ENCODE data around the gene PNPLA5.

PNPLA5 gene

GRCh38 chr22:43854786-43855271 lies 37.0 kb downstream of the PNPLA5 start:
- DNase-seq (ENCODE audit: low read depth) = no peak

GRCh38 chr22:43854121-43854785 lies 37.6 kb downstream of the PNPLA5 start:
- DNase-seq (ENCODE audit: low read depth) = no peak

GRCh38 chr22:43853328-43853931 lies 38.4 kb downstream of the PNPLA5 start:
- DNase-seq (ENCODE audit: low read depth) = no peak

- DNase-seq (ENCODE audit: low read depth) = no peak
Measured at GRCh38 chr22:43852573-43853327, 39.1 kb downstream of the PNPLA5 start.

- DNase-seq (ENCODE audit: low read depth) = no peak
Measured at GRCh38 chr22:43851979-43852307, 39.9 kb downstream of the PNPLA5 start.

GRCh38 chr22:43851058-43851978 lies 40.5 kb downstream of the PNPLA5 start:
- no peak for DNase-seq (ENCODE audit: low read depth)

- DNase-seq (ENCODE audit: low read depth) = no peak
Measured at GRCh38 chr22:43850529-43850928, 41.3 kb downstream of the PNPLA5 start.

- DNase-seq (ENCODE audit: low read depth) = no peak
Measured at GRCh38 chr22:43849731-43850130, 42.1 kb downstream of the PNPLA5 start.

GRCh38 chr22:43848366-43849171 lies 43.2 kb downstream of the PNPLA5 start:
- no peak for DNase-seq (ENCODE audit: low read depth)

- DNase-seq (ENCODE audit: low read depth) = no peak
Measured at GRCh38 chr22:43847376-43848289, 44.2 kb downstream of the PNPLA5 start.

GRCh38 chr22:43846966-43847365 lies 44.8 kb downstream of the PNPLA5 start:
- DNase-seq (ENCODE audit: low read depth) = no peak

GRCh38 chr22:43845981-43846380 lies 45.8 kb downstream of the PNPLA5 start:
- no peak for DNase-seq (ENCODE audit: low read depth)

- no peak for DNase-seq (ENCODE audit: low read depth)
Measured at GRCh38 chr22:43844560-43845545, 47.0 kb downstream of the PNPLA5 start.

GRCh38 chr22:43843783-43844530 lies 47.9 kb downstream of the PNPLA5 start:
- no peak for DNase-seq (ENCODE audit: low read depth)

- no peak for DNase-seq (ENCODE audit: low read depth)
Measured at GRCh38 chr22:43841742-43842141, 50.1 kb downstream of the PNPLA5 start.

- DNase-seq (ENCODE audit: low read depth) = no peak
Measured at GRCh38 chr22:43840851-43841250, 51.0 kb downstream of the PNPLA5 start.

- no peak for DNase-seq (ENCODE audit: low read depth)
Measured at GRCh38 chr22:43840431-43840830, 51.4 kb downstream of the PNPLA5 start.

GRCh38 chr22:43839781-43840180 lies 52.0 kb downstream of the PNPLA5 start:
- no peak for DNase-seq (ENCODE audit: low read depth)
